Measurements from ENCODE around the gene PKN1. TPM values are rescaled to one million over a fixed set of nuclear protein-coding genes. Genes with fewer than 3 reads are reported as not detected.
A peak's percentile ranks its signal among the peaks of the same experiment; 100 is the strongest.

The PKN1 gene
- total RNA-seq, 1 donor from 2014 or later: 85.9 TPM

- TF ChIP-seq CTCF (IDR thresholded peaks at IDR 0.05; ENCODE audit: unreplicated experiment): no peak
- H3K4me1 Mint-ChIP-seq: peaks cover 15% of the 10 kb centered on the region
- no peaks in the 10 kb centered on the region for H3K9me3 Mint-ChIP-seq
- H3K4me3 Mint-ChIP-seq: no peak overlapping the region
- H3K36me3 Mint-ChIP-seq: peaks cover 20% of the 10 kb centered on the region
- H3K27me3 Mint-ChIP-seq (ENCODE audit: low read depth): no peaks in the 10 kb centered on the region
- DNase-seq (ENCODE audit: low spot score in 2 of 2, unreplicated experiment in 2 of 2): no peak
- H3K27ac Mint-ChIP-seq: peak overlapping the region; percentile 53
These were observed 6.9 kb downstream of the PKN1 start for GRCh38 chr19:14440049-14440448.

- Mint-ChIP-seq H3K4me1 (peaks cover 12% of the 10 kb centered on the region), H3K36me3 (peaks cover 24% of the 10 kb centered on the region), H3K9me3 (no peaks in the 10 kb centered on the region), H3K27ac (no peak overlapping the region), H3K4me3 (no peak overlapping the region), H3K27me3 (ENCODE audit: low read depth) (no peaks in the 10 kb centered on the region)
- no peak for TF ChIP-seq CTCF (IDR thresholded peaks at IDR 0.05; ENCODE audit: unreplicated experiment)
- no peak for DNase-seq (ENCODE audit: low spot score in 2 of 2, unreplicated experiment in 2 of 2)
These were observed 8.2 kb downstream of the PKN1 start for GRCh38 chr19:14441041-14441938.

- Mint-ChIP-seq H3K36me3 (peaks cover 33% of the 10 kb centered on the region), H3K9me3 (no peaks in the 10 kb centered on the region), H3K27ac (no peak overlapping the region), H3K27me3 (ENCODE audit: low read depth) (no peaks in the 10 kb centered on the region), H3K4me3 (no peak overlapping the region), H3K4me1 (peaks cover 12% of the 10 kb centered on the region)
- DNase-seq (ENCODE audit: low spot score in 2 of 2, unreplicated experiment in 2 of 2): no peak
- no peak for TF ChIP-seq CTCF (IDR thresholded peaks at IDR 0.05; ENCODE audit: unreplicated experiment)
These were observed 10.0 kb downstream of the PKN1 start for GRCh38 chr19:14442891-14443631.

- TF ChIP-seq CTCF (IDR thresholded peaks at IDR 0.05; ENCODE audit: unreplicated experiment): no peak
- peaks cover 37% of the 10 kb centered on the region for H3K36me3 Mint-ChIP-seq
- no peak for DNase-seq (ENCODE audit: low spot score in 2 of 2, unreplicated experiment in 2 of 2)
- peaks cover 12% of the 10 kb centered on the region for H3K4me1 Mint-ChIP-seq
- no peaks in the 10 kb centered on the region for H3K9me3 Mint-ChIP-seq
- no peak overlapping the region for H3K27ac Mint-ChIP-seq
- H3K4me3 Mint-ChIP-seq: no peak overlapping the region
- no peaks in the 10 kb centered on the region for H3K27me3 Mint-ChIP-seq (ENCODE audit: low read depth)
These were observed 10.6 kb downstream of the PKN1 start for GRCh38 chr19:14443632-14444216.

GRCh38 chr19:14446336-14447036 is 13.4 kb downstream of the PKN1 start:
- Mint-ChIP-seq H3K36me3 (peaks cover 54% of the 10 kb centered on the region), H3K27me3 (ENCODE audit: low read depth) (no peaks in the 10 kb centered on the region), H3K4me3 (no peak overlapping the region), H3K27ac (no peak overlapping the region), H3K4me1 (no peaks in the 10 kb centered on the region), H3K9me3 (no peaks in the 10 kb centered on the region)
- DNase-seq (ENCODE audit: low spot score in 2 of 2, unreplicated experiment in 2 of 2): no peak
- TF ChIP-seq CTCF (IDR thresholded peaks at IDR 0.05; ENCODE audit: unreplicated experiment): no peak

Data from mesothelial cell of epicardium (in vitro differentiated cells).